ENCODE data around the gene NCAPD2.
"Not testable (repeated sequence)": the region's sequence is repeated elsewhere in the genome, so short reads cannot be mapped to it uniquely, and the experiment has no call there.

Gene NCAPD2

DNA sequence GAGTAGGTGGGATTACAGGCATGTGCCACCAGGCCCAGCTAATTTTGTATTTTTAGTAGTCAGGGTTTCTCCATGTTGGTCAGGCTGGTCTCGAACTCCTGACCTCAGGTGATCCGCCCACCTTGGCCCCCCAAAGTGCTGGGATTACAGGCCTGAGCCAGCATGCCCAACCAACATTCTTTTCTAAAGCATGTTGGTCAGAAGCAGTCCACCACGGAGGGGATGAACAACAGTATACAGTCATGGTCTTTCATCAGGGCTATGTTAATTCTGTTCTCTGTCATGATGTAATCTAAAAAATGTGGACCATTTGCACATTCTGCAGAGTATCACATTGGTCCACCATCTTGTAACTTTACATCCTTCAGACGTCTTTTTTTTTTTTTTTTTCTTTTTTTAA is 4.5 kb upstream of the NCAPD2 start:
- Histone ChIP-seq H3K4me3 (ENCODE audit: low read depth, low read length) (no peak overlapping the region), H3K9me3 (ENCODE audit: severe bottlenecking) (no peaks in the 10 kb centered on the region), H3K27ac (no peak overlapping the region), H3K27me3 (ENCODE audit: insufficient read depth, low read depth, severe bottlenecking) (no peaks in the 10 kb centered on the region), H3K36me3 (peaks cover 15% of the 10 kb centered on the region)
- DNase-seq = no peak
- TF ChIP-seq CTCF (IDR thresholded peaks at IDR 0.05; ENCODE audit: low read depth, low read length) = no peak

- H3K27me3 ChIP-seq (ENCODE audit: insufficient read depth, low read depth, severe bottlenecking); H3K9me3 ChIP-seq (ENCODE audit: severe bottlenecking); H3K4me3 ChIP-seq (ENCODE audit: low read depth, low read length); H3K27ac ChIP-seq; DNase-seq: not testable (repeated sequence)
- H3K36me3 ChIP-seq = peaks cover 23% of the 10 kb centered on the region
Measured at GRCh38 chr12:6490673-6491072, 3.2 kb upstream of the NCAPD2 start.

GRCh38 chr12:6492838-6493496 is 935 bp upstream of the NCAPD2 start, which contains the start of gene MRPL51:
Gene MRPL51, minus strand, starts transcription at chr12:6493262. Its CDS starts 126 bp downstream, at chr12:6493136.
- Histone ChIP-seq H3K27me3 (ENCODE audit: insufficient read depth, low read depth, severe bottlenecking) (no peaks in the 10 kb centered on the region), H3K36me3 (peaks cover 45% of the 10 kb centered on the region), H3K9me3 (ENCODE audit: severe bottlenecking) (no peaks in the 10 kb centered on the region), H3K27ac (peak within 1 kb of the TSS; percentile 99), H3K4me3 (ENCODE audit: low read depth, low read length) (peak within 1 kb of the TSS; percentile 76)
- TF ChIP-seq CTCF (IDR thresholded peaks at IDR 0.05; ENCODE audit: low read depth, low read length) = no peak
- peak; percentile 97 for DNase-seq

GRCh38 chr12:6494258-6494743 is 399 bp downstream of the NCAPD2 start:
- H3K4me3 ChIP-seq (ENCODE audit: low read depth, low read length) = peak overlapping the region; percentile 76
- 0 out of 2 replicates have a peak, but pooled peaks have one; percentile 19 for TF ChIP-seq CTCF (IDR thresholded peaks at IDR 0.05; ENCODE audit: low read depth, low read length)
- H3K9me3 ChIP-seq (ENCODE audit: severe bottlenecking) = no peaks in the 10 kb centered on the region
- DNase-seq = peak; percentile 23
- H3K27ac ChIP-seq = peak overlapping the region; percentile 99
- H3K36me3 ChIP-seq = peaks cover 58% of the 10 kb centered on the region
- H3K27me3 ChIP-seq (ENCODE audit: insufficient read depth, low read depth, severe bottlenecking) = no peaks in the 10 kb centered on the region

GRCh38 chr12:6494968-6495367 is 1.1 kb downstream of the NCAPD2 start:
- Histone ChIP-seq H3K27me3 (ENCODE audit: insufficient read depth, low read depth, severe bottlenecking) (no peaks in the 10 kb centered on the region), H3K4me3 (ENCODE audit: low read depth, low read length) (peak overlapping the region; percentile 76), H3K9me3 (ENCODE audit: severe bottlenecking) (no peaks in the 10 kb centered on the region), H3K27ac (peak overlapping the region; percentile 99), H3K36me3 (peaks cover 65% of the 10 kb centered on the region)
- no peak for DNase-seq
- no peak for TF ChIP-seq CTCF (IDR thresholded peaks at IDR 0.05; ENCODE audit: low read depth, low read length)

DNA sequence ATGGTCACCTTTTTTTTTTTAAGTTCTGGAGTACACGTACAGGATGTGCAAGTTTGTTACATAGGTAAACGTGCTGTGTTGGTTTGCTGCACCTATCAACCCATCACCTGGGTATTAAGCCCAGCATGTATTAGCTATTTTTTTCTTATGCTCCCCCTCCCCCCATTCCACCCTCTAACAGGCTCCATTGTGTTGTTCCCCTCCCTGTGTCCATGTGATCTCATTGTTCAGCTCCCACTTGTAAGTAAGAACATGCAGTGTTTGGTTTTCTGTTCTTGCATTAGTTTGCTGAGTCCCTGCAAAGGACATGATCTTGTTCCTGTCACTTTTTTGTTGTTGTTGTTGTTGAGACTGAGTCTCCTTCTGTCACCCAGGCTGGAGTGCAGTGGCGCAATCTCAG is 3.4 kb downstream of the NCAPD2 start:
- H3K4me3 ChIP-seq (ENCODE audit: low read depth, low read length); H3K27ac ChIP-seq; H3K9me3 ChIP-seq (ENCODE audit: severe bottlenecking); H3K27me3 ChIP-seq (ENCODE audit: insufficient read depth, low read depth, severe bottlenecking); DNase-seq: not testable (repeated sequence)
- peaks cover 71% of the 10 kb centered on the region for H3K36me3 ChIP-seq

DNA sequence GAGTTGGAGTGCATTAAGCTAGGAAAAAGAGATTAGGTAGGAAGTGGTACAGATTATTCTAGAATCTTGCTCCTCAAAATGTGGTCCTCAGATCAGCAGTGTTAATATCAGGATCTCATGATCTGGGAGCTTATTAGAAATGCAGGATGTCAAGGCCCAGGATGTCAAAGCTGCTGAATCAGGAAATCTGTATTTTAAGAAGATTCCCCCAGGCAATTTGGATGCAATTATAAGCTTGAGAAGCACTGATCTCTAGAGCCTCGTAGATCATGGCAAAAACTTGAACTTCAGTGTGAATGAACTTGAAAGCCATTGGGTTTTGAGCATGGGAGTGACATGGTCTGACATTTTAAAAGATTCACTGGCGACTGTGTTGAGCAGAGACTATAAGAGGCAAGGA is 6.6 kb downstream of the NCAPD2 start:
- H3K4me3 ChIP-seq (ENCODE audit: low read depth, low read length) = no peak overlapping the region
- no peaks in the 10 kb centered on the region for H3K9me3 ChIP-seq (ENCODE audit: severe bottlenecking)
- H3K36me3 ChIP-seq = peaks cover 82% of the 10 kb centered on the region
- no peak overlapping the region for H3K27ac ChIP-seq
- no peak for DNase-seq
- no peaks in the 10 kb centered on the region for H3K27me3 ChIP-seq (ENCODE audit: insufficient read depth, low read depth, severe bottlenecking)
- no peak for TF ChIP-seq CTCF (IDR thresholded peaks at IDR 0.05; ENCODE audit: low read depth, low read length)

All from WERI-Rb-1 (cell line).